AG04449 (cell line): Measurements from ENCODE around the gene NMRAL1.

Experiments
- CTCF ChIA-PET: fragments of 350-600 bp; formaldehyde crosslinking; extraction: SDS; loops from one replicate; lab custom pipeline; 2021; ENCODE audit warnings: antibody characterized with exemption; lab: Yijun Ruan, JAX
- POLR2A ChIA-PET: fragments of 400-600, 350-600 bp; formaldehyde crosslinking; extraction: SDS; loops from one replicate; lab custom pipeline; 2020; ENCODE audit warnings: antibody characterized with exemption, inconsistent platforms; lab: Yijun Ruan, JAX
- DNase-seq: peaks from one replicate; pipeline ENCODE4 v3.0.0-alpha.2; 2010; ENCODE audit warnings: low read depth, low spot score
- H3K4me3 ChIP-seq: 2 replicates; pipeline ENCODE4 v1.5.1; 2011; ENCODE audit warnings: low read depth, mild to moderate bottlenecking, control low read depth, low read length
- CTCF ChIP-seq: IDR thresholded peaks from one replicate; pipeline ENCODE4 v1.5.1; 2011; ENCODE audit warnings: mild to moderate bottlenecking, moderate library complexity, low read length, control low read depth, inconsistent platforms; ENCODE audit not compliant: insufficient read depth; ENCODE audit errors: missing control alignments

Gene NMRAL1

GRCh38 chr16:4414187-4414917 lies 60.1 kb downstream of the NMRAL1 start:
- POLR2A ChIA-PET = interaction anchor here (1.8 kb wide), 1 partner anchor 39 kb away, joined by 5 read pairs; no protein-coding TSS in a partner anchor
- CTCF ChIA-PET = interaction anchor here (1.2 to 12.3 kb wide), 4 partner anchors 12 to 160 kb away, joined by 3 to 218 read pairs (median 8); no protein-coding TSS in a partner anchor

GRCh38 chr16:4412854-4413253 lies 61.6 kb downstream of the NMRAL1 start:
- CTCF ChIA-PET = interaction anchor here (2.0 to 12.3 kb wide), 2 partner anchors 11 to 21 kb away, joined by 6 to 218 read pairs; no protein-coding TSS in a partner anchor
- no peak for TF ChIP-seq CTCF
- POLR2A ChIA-PET = no interaction called here
- DNase-seq = no peak
- no peak overlapping the region for H3K4me3 ChIP-seq

More at GRCh38 chr16:4414187-4414917, 60.1 kb downstream of the NMRAL1 start:
- no peak for TF ChIP-seq CTCF
- no peak overlapping the region for H3K4me3 ChIP-seq
- no peak for DNase-seq

- TF ChIP-seq CTCF = no peak
- POLR2A ChIA-PET = no interaction called here
These were observed 62.3 kb downstream of the NMRAL1 start for GRCh38 chr16:4412159-4412558.

More at GRCh38 chr16:4412159-4412558, 62.3 kb downstream of the NMRAL1 start:
- DNase-seq = no peak
- H3K4me3 ChIP-seq = no peak overlapping the region
- CTCF ChIA-PET = interaction anchor here (1.3 to 12.3 kb wide), 3 partner anchors 10 to 158 kb away, joined by 3 to 218 read pairs (median 6); no protein-coding TSS in a partner anchor
